GM23338 (cell line): ENCODE data around the gene SLC26A11. TPM values are rescaled to one million over a fixed set of nuclear protein-coding genes. Genes with fewer than 3 reads are reported as not detected.

Source experiments
- ATAC-seq: fragments of 200-7000 bp; cut with Tn5 transposase; 3 replicates; pipeline ENCODE4 v1.9.1; 2020
- DNase-seq: peaks from one replicate; pipeline ENCODE4 v3.0.0-alpha.2; 2015; ENCODE audit warnings: low spot score
- H2AFZ ChIP-seq: fragments of 200-600 bp; sonication (generic); 2 replicates; pipeline ENCODE4 v1.8.0; 2016; ENCODE audit warnings: antibody characterized with exemption, mild to moderate bottlenecking, moderate library complexity
- H3F3A ChIP-seq: fragments of 200-600 bp; sonication (generic); replicated peaks from 2 replicates; pipeline ENCODE4 v1.8.0; 2017; ENCODE audit warnings: antibody characterized with exemption, mixed run types, low read depth
- H3K27ac ChIP-seq: fragments of 200-600 bp; sonication (generic); 2 replicates; pipeline ENCODE4 v1.6.1; 2016; ENCODE audit warnings: low read depth
- H3K27me3 ChIP-seq: fragments of 200-600 bp; sonication (generic); 2 replicates; pipeline ENCODE4 v1.8.0; 2016; ENCODE audit warnings: mild to moderate bottlenecking, mixed run types, moderate library complexity; ENCODE audit not compliant: insufficient read depth
- H3K36me3 ChIP-seq: fragments of 200-600 bp; sonication (generic); 2 replicates; pipeline ENCODE4 v1.8.0; 2016; ENCODE audit warnings: mild to moderate bottlenecking; ENCODE audit not compliant: insufficient read depth
- H3K4me1 ChIP-seq: fragments of 200-600 bp; sonication (generic); 2 replicates; pipeline ENCODE4 v1.8.0; 2016; ENCODE audit warnings: mild to moderate bottlenecking, moderate library complexity; ENCODE audit not compliant: insufficient read depth
- H3K4me2 ChIP-seq: fragments of 200-600 bp; sonication (generic); 2 replicates; pipeline ENCODE4 v1.7.1; 2017; ENCODE audit warnings: mixed run types
- H3K4me3 ChIP-seq: fragments of 200-600 bp; sonication (generic); 2 replicates; pipeline ENCODE4 v1.6.1; 2016; ENCODE audit warnings: mixed run types
- H3K79me2 ChIP-seq: fragments of 200-600 bp; sonication (generic); replicated peaks from 2 replicates; pipeline ENCODE4 v1.8.0; 2017; ENCODE audit warnings: mild to moderate bottlenecking; ENCODE audit not compliant: insufficient read depth
- H3K9me2 ChIP-seq: fragments of 200-600 bp; sonication (generic); 2 replicates; pipeline ENCODE4 v1.8.0; 2017; ENCODE audit not compliant: insufficient read depth
- H4K20me1 ChIP-seq: fragments of 200-600 bp; sonication (generic); replicated peaks from 2 replicates; pipeline ENCODE4 v1.8.0; 2017; ENCODE audit warnings: mild to moderate bottlenecking; ENCODE audit not compliant: insufficient read depth
- H3K27ac Mint-ChIP-seq: 2 replicates; pipeline ENCODE4 v1.8.0; 2020; ENCODE audit warnings: inconsistent platforms, mild to moderate bottlenecking, moderate library complexity, mixed read lengths
- H3K27me3 Mint-ChIP-seq: 3 replicates; pipeline ENCODE4 v1.8.0; 2022; ENCODE audit warnings: low read depth, mild to moderate bottlenecking, moderate library complexity, mixed read lengths, inconsistent platforms; ENCODE audit not compliant: insufficient read depth, poor library complexity
- H3K36me3 Mint-ChIP-seq: 3 replicates; pipeline ENCODE4 v1.8.0; 2021; ENCODE audit warnings: low read depth, mild to moderate bottlenecking, inconsistent platforms, moderate library complexity, mixed read lengths
- H3K4me1 Mint-ChIP-seq: 3 replicates; pipeline ENCODE4 v1.8.0; 2020; ENCODE audit warnings: mild to moderate bottlenecking, inconsistent platforms, mixed read lengths
- H3K4me3 Mint-ChIP-seq: 3 replicates; pipeline ENCODE4 v1.8.0; 2021; ENCODE audit warnings: moderate library complexity, mild to moderate bottlenecking, inconsistent platforms, mixed read lengths
- H3K9me3 Mint-ChIP-seq: 3 replicates; pipeline ENCODE4 v1.8.0; 2020; ENCODE audit warnings: moderate library complexity, mild to moderate bottlenecking, inconsistent platforms, mixed read lengths
- CREB1 ChIP-seq: fragments of 250-450 bp; sonication (Bioruptor Pico); IDR thresholded peaks from 2 replicates; pipeline ENCODE4 v1.5.0; 2020; ENCODE audit warnings: low read depth, mild to moderate bottlenecking, moderate library complexity
- CTCF ChIP-seq, 2 experiments: fragments of 200-600 bp in 1 of 2; sonication (generic) in 1 of 2; conservative IDR thresholded peaks; 2 replicates each; pipeline versions ENCODE4 v1.5.1 to v1.6.1; 2016 to 2017; ENCODE audit warnings: antibody characterized with exemption in 2 of 2, low read depth in 2 of 2, mild to moderate bottlenecking in 2 of 2, moderate library complexity in 1 of 2
- ETS1 ChIP-seq: IDR thresholded peaks from 2 replicates; pipeline ENCODE4 v1.6.1; 2016; ENCODE audit warnings: antibody characterized with exemption
- EZH2 ChIP-seq: fragments of 200-600 bp; sonication (generic); IDR thresholded peaks from one replicate; pipeline ENCODE4 v1.8.0; 2017; ENCODE audit warnings: antibody characterized with exemption, mild to moderate bottlenecking, low read depth; ENCODE audit not compliant: unreplicated experiment
- EZH2phosphoT487 ChIP-seq: fragments of 200-600 bp; sonication (generic); IDR thresholded peaks from one replicate; pipeline ENCODE4 v1.8.1; 2018; ENCODE audit warnings: antibody characterized with exemption; ENCODE audit not compliant: unreplicated experiment
- NANOG ChIP-seq: IDR thresholded peaks from 2 replicates; pipeline ENCODE4 v1.6.1; 2016; ENCODE audit warnings: antibody characterized with exemption, borderline replicate concordance
- POLR2AphosphoS5 ChIP-seq: IDR thresholded peaks from 2 replicates; pipeline ENCODE4 v1.6.1; 2016; ENCODE audit warnings: antibody characterized with exemption, low read depth
- ZNF114 ChIP-seq: fragments of 250-450 bp; sonication (Bioruptor Pico); IDR thresholded peaks from 2 replicates; pipeline ENCODE4 v1.5.0; 2020; ENCODE audit warnings: mild to moderate bottlenecking, moderate library complexity
- ZNF331 ChIP-seq: fragments of 250-450 bp; sonication (Bioruptor Pico); IDR thresholded peaks from 2 replicates; pipeline ENCODE4 v1.5.0; 2020; ENCODE audit warnings: low read depth, mild to moderate bottlenecking, moderate library complexity
- polyA plus RNA-seq: library from polyadenylated mRNA; unstranded; fragments of >200 nt; fragmentation: Nextera tagmentation; extraction: Ambion mirVana; gene quantifications from 2 replicates; pipeline ENCODE4 v1.2.1, GENCODE V29; 2016
- total RNA-seq: library from RNA; depleted of rRNA; stranded (reverse); fragments of >200 nt; shearing (Covaris generic); gene quantifications from 2 replicates; pipeline ENCODE4 v1.2.3, GENCODE V29; 2014

Gene SLC26A11
- total and polyA plus RNA-seq, 2 experiments from 2014 or later = 10.9 to 23.0 TPM

DNA sequence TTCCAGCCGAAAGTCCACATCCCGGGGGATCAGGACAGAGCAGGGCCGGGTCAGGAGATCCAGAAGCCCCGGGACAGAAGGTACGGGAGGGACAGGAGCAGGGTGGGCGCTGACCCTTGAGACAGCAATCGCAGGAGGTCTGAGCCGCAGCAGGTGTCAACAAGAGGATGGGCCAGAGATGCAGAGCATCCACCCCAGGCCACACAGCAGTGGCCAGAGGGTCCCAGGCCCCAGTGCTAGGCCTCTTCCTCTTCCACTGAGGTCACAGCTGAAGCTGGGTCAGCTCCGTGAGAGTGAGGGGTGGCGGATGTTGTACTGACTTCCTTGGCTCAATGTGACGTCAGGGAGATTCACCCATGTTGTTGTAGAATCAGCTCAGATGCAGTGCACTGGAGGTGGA is 31.7 kb downstream of the SLC26A11 start:
- no peak overlapping the region for H3K27ac Mint-ChIP-seq
- no peaks in the 10 kb centered on the region; the same call in 1 of the 2 replicates for H4K20me1 ChIP-seq
- ATAC-seq = no peak
- H3F3A ChIP-seq = 0 out of 2 replicates have a peak, but pooled peaks cover 7% of the 10 kb centered on the region
- H3K4me1 ChIP-seq = peaks cover 8% of the 10 kb centered on the region; the same call in 1 of the 2 replicates
- H3K4me2 ChIP-seq = no peak overlapping the region
- no peak for DNase-seq
- H3K9me2 ChIP-seq = no peaks in the 10 kb centered on the region
- H3K4me3 ChIP-seq = no peak overlapping the region
- H3K27ac ChIP-seq = peak overlapping the region; percentile 6; the same call in 1 of the 2 replicates
- H3K36me3 Mint-ChIP-seq = 0 out of 3 replicates have a peak, but pooled peaks cover 3% of the 10 kb centered on the region
- no peaks in the 10 kb centered on the region for H3K9me3 Mint-ChIP-seq
- H3K4me1 Mint-ChIP-seq = peaks cover 11% of the 10 kb centered on the region
- H2AFZ ChIP-seq = no peak overlapping the region
- TF ChIP-seq EZH2 (no peak), POLR2AphosphoS5 (no peak), CREB1 (CRISPR knock-in tag) (no peak), ZNF114 (CRISPR knock-in tag) (no peak), ZNF331 (no peak), EZH2phosphoT487 (no peak), ETS1 (no peak), NANOG (no peak)
- H3K4me3 Mint-ChIP-seq = no peak overlapping the region
- H3K79me2 ChIP-seq = no peaks in the 10 kb centered on the region
- no peaks in the 10 kb centered on the region for H3K36me3 ChIP-seq
- no peaks in the 10 kb centered on the region for H3K27me3 ChIP-seq
- peaks cover 10% of the 10 kb centered on the region for H3K27me3 Mint-ChIP-seq

GRCh38 chr17:80252871-80253270 is 32.6 kb downstream of the SLC26A11 start:
- Histone ChIP-seq H3K79me2 (no peaks in the 10 kb centered on the region), H3K4me2 (no peak overlapping the region), H2AFZ (no peak overlapping the region), H3K4me3 (no peak overlapping the region), H4K20me1 (no peaks in the 10 kb centered on the region; the same call in 1 of the 2 replicates), H3K27me3 (no peaks in the 10 kb centered on the region), H3K9me2 (no peaks in the 10 kb centered on the region), H3K4me1 (peaks cover 16% of the 10 kb centered on the region), H3K27ac (no peak overlapping the region), H3F3A (peaks cover 12% of the 10 kb centered on the region), H3K36me3 (no peaks in the 10 kb centered on the region)
- Mint-ChIP-seq H3K27me3 (peaks cover 13% of the 10 kb centered on the region), H3K4me1 (peaks cover 19% of the 10 kb centered on the region), H3K4me3 (no peak overlapping the region), H3K9me3 (no peaks in the 10 kb centered on the region), H3K36me3 (0 out of 3 replicates have a peak, but pooled peaks cover 3% of the 10 kb centered on the region), H3K27ac (no peak overlapping the region)
- DNase-seq (peak; percentile 85), ATAC-seq (peak; percentile 89)
- peak; percentile 48 to 78 for TF ChIP-seq CTCF (conservative IDR thresholded peaks at IDR 0.05; ENCODE audit: low read depth in 2 of 2)
- TF ChIP-seq ZNF331 = no peak
